T47D (cell line): Measurements from ENCODE around the gene PAK4.

Experiments
- DNase-seq, 2 experiments: peaks; one replicate each; pipeline versions ENCODE4 v3.0.0 to v3.0.0-alpha.2; 2011 to 2012; ENCODE audit warnings: low read depth in 1 of 2, low spot score in 1 of 2
- JUND ChIP-seq: IDR thresholded peaks from 2 replicates; pipeline ENCODE4 v1.6.1; 2012; ENCODE audit warnings: low read depth
- in situ Hi-C: cut with HindIII; loops from 2 replicates; pipeline ENCODE4 v1.10.0; 2016; ENCODE audit warnings: low sequenced_read_pairs, low pct_unique_long_range_greater_than_20kb

Gene PAK4

DNA sequence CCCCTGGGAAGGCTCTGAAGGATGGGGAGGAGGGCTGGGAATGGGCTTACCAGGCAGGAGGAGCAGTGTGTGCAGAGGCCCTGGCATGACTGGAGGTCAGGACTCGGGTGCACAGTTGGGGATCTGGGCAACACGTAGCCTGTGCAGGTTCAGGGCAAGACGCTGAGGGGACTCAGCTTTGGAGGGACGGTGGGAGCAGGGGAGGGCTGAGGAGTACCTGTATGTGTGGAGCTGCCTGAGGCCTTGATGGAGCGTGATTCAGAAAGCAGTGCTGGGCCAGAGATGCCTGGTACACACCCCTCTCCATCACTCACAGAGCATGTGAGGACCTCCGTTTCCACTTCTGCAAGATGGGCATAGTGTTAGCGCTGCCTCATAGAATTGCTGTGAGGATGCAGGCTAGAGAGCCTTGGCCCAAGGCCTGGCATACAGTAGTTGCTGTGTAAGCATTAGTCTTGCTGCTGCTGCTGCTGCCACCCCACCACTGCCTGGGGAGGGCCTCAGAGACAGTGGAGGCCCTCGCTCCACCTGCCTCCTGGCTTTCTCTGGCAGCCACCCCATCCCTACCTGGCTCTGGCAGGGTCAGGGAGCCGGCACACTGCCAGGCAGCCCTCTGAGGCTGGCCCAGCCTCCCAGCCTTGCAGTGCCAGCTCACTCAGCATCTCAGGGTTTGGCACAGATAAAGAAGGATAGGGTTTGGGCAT is 2.4 kb downstream of the PAK4 start:
- TF ChIP-seq JUND, result no peak
- in situ Hi-C loops, result no loop called here
- peak in 1 of 2 experiments; percentile 65 for DNase-seq

DNA sequence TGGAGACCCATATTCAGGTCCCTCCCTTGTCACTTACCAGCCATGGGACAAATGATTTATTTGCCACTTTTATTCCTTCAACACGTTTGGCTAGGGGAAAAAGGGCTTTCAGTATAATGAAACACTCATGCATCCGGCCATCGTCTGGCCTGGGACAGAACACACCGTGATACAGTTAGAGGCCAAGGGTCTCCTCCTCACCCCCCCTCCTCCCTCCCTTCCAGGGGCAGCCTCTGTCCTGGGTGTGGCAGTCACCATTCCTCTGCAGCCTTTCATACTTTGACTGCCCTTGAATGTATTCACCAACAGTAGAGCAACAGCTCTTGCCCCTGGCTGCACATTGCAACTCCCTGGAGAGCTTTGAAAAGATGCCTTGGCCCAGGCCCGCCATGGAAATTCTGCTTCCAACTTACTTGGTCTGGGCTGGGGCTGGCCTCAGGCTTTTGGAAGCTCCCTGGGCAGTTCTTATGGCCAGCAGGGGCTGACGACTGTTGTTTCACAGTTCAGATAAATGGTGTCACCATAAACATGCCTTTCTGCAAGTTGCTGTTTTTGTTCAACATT is 3.0 kb downstream of the PAK4 start:
- in situ Hi-C loops, result no loop called here
- DNase-seq, result no peak

DNA sequence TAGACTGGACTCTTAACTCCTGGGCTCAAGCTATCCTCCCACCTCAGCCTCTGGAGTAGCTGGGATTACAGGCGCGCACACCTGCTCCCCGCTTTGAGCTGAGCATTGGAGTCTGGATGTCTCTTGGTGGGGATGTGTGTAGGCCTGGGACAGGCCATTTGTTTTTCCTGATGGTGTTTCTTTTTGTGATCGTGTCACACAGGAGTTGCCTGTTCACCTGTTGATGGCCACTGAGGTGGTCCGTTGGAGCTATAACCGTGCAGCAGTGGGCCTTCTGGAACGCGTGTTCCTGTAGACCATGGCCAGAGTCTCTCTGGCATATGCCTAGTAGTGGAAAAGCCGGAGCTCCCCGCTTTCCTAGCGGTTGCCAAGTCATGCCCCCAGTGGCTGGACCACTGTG is 3.5 kb downstream of the PAK4 start:
- no peak for DNase-seq
- in situ Hi-C loops, result no loop called here
- no peak for TF ChIP-seq JUND

More for the DNA sequence above, 3.0 kb downstream of the PAK4 start:
- no peak for TF ChIP-seq JUND

DNA sequence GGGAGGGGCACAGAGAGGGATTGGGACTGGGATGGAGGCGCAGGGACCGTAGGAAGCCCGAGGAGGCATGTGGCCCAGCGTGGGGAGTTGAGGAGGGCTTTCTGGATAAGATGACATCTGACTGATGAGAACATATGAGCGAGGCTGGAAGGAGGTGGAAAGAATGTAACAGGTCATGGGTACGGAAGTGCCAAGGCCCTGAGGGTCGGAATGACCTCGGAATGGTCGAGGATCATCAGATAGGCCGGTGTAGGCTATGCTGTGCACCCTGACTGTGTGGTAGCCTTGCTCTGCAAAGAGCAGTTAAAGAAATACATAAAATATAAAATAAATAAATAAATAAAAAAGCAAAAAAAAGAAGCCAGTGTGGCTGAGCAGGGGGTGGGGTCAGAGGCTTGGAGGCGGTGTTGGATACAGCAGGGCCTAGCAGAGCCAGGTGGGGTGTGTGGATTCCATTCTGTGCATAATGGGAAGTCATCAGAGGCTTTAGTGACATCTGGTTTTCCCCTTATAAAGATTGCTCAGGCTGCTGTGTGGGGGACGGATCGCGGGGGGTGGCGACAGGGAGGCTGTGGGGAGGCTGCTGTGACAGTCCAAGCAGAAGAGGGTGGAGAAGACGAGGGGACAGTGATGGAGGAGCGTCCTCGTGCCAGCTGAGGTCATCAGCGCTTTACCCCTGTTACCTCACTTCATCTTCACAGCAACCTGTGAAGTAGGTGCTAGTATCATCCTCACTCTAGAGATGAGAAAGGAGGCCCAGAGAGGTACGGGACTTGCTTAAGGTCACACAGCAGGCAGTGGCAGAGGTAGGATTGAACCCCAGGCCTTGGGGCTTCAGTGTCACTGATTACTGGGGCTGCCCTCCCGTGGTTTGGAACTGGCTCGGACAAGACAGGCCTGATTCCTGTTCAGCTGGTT is 5.0 kb downstream of the PAK4 start:
- in situ Hi-C loops, result no loop called here
- peak in 1 of 2 experiments; percentile 87 for DNase-seq
- peak; percentile 59; the same call in 1 of the 2 replicates for TF ChIP-seq JUND

DNA sequence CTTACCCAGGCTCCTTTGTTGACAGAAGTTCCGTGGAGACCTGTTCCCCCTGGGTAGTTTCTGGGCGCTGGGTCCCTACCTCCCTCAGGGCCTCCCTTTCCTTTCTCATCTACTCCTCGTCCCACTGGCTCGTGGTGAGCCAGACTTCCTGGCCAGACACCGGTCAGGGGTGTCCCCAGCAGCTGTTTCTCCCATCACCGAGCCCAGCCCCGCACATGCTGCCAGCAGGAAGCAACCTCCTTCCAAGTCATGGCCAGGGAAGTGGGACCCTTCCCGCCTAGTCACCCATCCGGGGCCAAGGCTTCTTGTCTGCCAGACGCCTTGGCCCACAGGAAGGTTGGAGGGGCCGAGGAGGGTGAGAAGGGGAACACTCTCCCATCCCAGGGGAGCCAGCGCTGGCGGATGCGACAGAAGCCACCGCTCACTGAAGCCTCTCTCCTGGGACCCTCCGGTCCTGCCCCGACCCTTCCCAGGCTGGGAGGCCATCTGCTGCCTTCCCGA is 5.7 kb downstream of the PAK4 start:
- DNase-seq, result peak in 1 of 2 experiments; percentile 80
- no peak for TF ChIP-seq JUND
- in situ Hi-C loops, result no loop called here

DNA sequence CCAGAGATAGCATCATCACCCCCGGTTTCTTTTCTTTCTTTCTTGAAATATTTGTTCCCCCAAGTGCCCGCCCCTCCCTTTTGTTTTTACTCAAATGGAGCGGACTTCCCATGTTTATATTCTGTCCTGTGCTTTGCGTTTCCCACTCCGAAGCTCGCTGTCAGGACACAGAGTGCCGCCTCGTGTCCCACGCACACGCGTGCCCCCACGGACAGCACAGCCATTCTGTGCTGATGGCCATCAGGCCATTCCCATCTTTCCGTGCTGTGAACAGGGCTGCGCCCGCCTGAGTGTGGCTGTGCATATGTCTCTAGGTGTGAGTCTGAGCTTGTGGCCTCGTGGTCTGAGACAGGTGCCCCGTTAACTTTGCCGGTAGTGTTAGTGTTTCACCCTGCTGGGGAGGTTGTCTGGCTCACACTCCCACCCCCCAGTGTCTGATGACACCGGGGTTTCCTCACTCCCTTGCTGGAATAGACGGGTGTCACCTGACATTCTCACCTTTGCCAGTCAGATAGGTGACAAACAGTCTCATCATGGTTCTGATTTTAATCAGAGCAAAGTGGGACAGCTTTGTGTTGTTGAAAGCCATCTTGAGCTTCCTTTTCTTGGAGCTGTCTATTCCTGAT is 6.9 kb downstream of the PAK4 start:
- TF ChIP-seq JUND, result no peak
- DNase-seq, result no peak
- in situ Hi-C loops, result no loop called here

DNA sequence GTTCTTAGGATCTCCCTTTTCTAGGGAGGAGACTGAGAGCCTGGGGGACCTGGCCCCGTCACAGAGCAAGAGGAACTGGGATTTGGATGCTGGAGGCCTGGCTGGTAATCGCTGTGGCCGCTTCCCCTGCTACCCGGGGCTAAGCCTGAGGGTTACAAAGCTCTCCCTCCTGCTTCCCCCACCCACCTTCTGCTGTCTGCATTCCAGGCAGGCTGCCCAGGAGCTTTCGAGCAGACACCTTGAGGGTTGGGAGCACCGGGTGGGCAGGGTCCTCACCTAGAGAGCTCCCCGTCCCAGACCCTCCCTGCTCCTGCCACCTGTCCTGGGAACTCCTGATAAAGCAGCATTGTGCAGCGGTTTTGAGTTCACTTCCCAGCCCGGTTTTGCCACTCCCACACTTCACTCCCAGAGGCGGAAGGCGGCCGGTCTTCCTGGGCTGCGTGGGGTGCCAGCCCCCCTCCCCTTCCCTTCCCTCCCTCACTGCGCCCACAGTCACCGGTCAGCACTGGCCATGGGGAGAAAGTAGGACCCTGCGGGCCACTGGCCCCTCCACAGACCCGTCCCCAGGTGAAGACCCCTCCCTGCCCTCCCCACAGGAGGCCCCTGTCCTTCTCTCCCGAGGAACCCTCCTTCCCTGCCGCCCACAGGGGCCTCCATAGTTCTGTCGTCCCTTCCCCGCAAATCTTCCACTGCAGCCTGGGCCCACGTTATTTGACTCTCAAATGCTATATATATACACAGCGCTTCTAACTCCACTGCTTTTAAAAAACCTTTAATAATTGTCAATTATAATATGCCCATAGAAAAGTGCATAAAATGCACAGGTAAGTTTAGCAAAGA is 8.1 kb downstream of the PAK4 start:
- DNase-seq, result no peak
- no peak for TF ChIP-seq JUND
- in situ Hi-C loops, result no loop called here

DNA sequence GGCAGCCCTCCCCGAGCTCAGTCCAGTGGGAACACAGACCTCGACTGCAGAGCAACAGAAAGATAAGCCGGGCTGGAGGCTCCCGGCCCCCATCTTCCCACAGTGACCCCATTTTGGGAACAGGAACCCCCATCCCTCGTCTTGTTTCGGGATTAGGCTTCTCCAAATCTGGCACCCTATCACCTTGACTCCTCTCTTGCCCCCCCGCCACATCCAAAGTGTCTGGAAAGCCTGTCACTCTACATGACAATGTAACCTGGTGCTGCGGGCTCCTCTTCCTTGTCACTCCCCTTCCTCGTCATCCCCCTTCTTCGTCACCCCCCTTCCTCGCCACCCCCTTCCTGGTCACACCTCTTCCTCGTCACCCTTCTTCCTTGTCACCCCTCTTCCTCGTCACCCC is 10.1 kb downstream of the PAK4 start:
- no peak for TF ChIP-seq JUND
- no peak for DNase-seq
- in situ Hi-C loops, result no loop called here

DNA sequence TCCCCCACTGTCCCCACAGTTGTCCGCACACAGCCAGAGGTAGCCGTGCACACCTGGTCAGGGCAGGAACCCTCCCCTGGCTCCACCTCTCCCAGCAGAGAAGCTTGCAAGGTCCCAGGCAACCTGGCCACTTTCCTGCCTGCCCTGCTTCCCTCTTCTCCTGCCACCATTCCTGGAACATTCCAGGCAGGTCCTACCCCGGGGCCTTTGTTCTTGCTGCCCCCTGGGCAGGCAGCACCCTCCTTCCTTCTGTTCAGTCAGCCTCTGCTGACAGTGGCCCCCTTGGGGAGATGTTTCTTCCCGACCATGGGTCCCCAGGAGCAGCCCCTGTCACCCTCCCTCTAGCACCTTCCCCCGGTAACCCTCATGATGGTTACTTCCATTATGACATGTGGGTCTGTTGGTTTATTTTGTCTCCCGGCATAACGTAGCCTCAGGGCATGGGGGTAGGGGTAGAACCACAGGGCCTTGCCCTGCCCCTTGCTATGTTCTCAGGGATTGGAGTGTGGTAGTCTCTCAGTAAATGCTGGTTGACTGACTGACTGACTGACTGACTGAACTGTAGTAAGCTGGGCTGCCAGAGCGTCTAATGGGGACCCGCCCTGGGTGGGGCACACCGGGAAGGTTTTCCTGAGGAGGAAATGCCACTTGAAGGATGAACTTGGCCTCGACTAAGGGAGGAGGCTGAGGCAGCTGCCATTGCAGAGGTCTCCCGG is 10.8 kb downstream of the PAK4 start:
- in situ Hi-C loops, result no loop called here
- no peak for DNase-seq
- no peak for TF ChIP-seq JUND

DNA sequence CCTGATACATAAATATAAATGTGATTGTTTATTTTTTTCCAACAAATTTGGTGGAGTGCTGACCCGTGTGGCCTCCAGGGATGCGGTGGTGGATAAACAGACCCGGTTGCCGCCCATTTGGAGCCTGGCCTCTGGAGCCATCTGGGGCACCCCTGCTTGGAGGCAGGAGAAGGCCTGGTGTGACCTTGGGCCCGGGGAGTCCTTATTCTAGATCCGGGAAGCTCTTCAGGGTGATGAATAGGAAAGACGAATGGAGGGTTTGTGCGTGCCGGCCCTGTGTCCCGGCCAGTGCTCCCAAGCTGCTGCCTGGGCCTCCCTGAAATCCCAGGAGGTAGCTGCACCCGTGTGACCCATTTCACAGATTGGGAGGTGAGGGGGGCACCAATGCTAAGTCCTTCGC is 11.5 kb downstream of the PAK4 start:
- no peak for DNase-seq
- in situ Hi-C loops, result no loop called here
- TF ChIP-seq JUND, result no peak

DNA sequence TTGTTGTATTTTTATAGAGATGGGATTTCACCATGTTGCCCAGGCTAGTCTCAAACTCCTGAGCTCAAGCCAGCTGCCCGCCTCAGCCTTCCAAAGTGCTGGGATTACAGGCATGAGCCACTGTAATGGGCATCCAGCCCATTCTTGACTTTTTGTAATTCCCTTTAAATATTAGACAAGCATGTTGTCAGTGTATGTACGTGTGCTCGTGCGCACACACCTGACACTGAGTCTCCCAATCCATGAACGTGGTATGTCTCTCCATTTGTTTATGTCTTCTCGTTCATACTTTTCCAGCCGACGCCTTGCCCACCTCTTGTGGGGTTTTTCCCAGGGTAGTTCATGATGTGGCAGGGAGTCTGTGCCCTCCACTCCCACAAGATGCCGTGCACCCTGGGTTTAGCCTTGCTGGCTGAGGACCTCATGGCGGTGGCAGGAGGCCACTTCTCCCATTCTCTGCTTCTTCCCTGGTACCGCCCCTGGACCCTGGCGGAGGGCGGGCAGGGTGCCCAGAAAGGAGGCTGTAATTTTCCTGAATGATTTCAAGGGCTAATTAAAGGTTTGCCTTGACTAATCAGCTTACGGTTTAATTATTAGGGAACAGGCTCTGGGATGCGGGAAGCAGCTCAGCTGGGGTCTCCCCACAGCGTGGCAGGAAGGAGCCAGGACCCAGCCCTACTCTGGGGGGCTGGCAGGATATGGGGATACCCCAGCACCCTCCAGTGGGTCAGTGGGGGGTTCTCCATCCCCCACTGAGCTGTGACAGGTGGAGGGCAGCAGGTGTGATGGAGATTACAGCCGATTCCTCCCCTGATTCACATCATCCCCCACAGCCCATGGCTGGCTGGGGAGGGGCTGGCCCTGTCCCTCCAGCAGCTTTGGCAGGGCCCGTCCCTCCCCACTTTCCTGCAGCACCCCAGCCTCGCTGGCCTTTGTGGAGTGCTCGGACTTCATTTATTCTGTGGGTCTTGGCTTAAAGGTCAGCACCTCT is 12.9 kb downstream of the PAK4 start:
- in situ Hi-C loops, result no loop called here
- no peak for TF ChIP-seq JUND
- DNase-seq, result no peak
